ENCODE data around the gene PPFIBP2.

Gene PPFIBP2

GRCh38 chr11:7670641-7671040 lies 156.8 kb downstream of the PPFIBP2 start:
- no peak for DNase-seq

GRCh38 chr11:7671347-7672215 lies 157.8 kb downstream of the PPFIBP2 start:
- no peak for DNase-seq

GRCh38 chr11:7672276-7672959 lies 158.6 kb downstream of the PPFIBP2 start:
- DNase-seq: no peak

- no peak for DNase-seq
These were observed 159.3 kb downstream of the PPFIBP2 start, which contains the start of gene CYB5R2 for GRCh38 chr11:7672960-7673723. TSS of gene CYB5R2 (minus strand) at chr11:7673500. CDS start at chr11:7672825, 675 bp downstream.

GRCh38 chr11:7673724-7674434 lies 160.1 kb downstream of the PPFIBP2 start:
- no peak for DNase-seq

GRCh38 chr11:7675631-7676030 lies 161.8 kb downstream of the PPFIBP2 start:
- DNase-seq: no peak

GRCh38 chr11:7677071-7677470 lies 163.3 kb downstream of the PPFIBP2 start:
- DNase-seq: no peak

GRCh38 chr11:7677796-7678201 lies 164.0 kb downstream of the PPFIBP2 start:
- DNase-seq: no peak

GRCh38 chr11:7683571-7683970 lies 169.8 kb downstream of the PPFIBP2 start:
- no peak for DNase-seq

- no peak for DNase-seq
These were observed 173.0 kb downstream of the PPFIBP2 start for GRCh38 chr11:7686761-7687160.

GRCh38 chr11:7687386-7687785 lies 173.6 kb downstream of the PPFIBP2 start:
- no peak for DNase-seq

GRCh38 chr11:7688238-7688826 lies 174.5 kb downstream of the PPFIBP2 start:
- no peak for DNase-seq

- no peak for DNase-seq
These were observed 175.4 kb downstream of the PPFIBP2 start for GRCh38 chr11:7689239-7689638.

GRCh38 chr11:7690648-7691047 lies 176.8 kb downstream of the PPFIBP2 start:
- no peak for DNase-seq

- no peak for DNase-seq
These were observed 178.1 kb downstream of the PPFIBP2 start for GRCh38 chr11:7691759-7692350.

- DNase-seq: no peak
These were observed 178.6 kb downstream of the PPFIBP2 start for GRCh38 chr11:7692426-7692825.

GRCh38 chr11:7694235-7694634 lies 180.4 kb downstream of the PPFIBP2 start:
- DNase-seq: no peak

GRCh38 chr11:7696424-7696823 lies 182.6 kb downstream of the PPFIBP2 start:
- DNase-seq: no peak

Measured in T-helper 9 cell (primary cell).